K562 (cell line): Measurements from ENCODE around the gene BRPF1. TPM values are rescaled to one million over a fixed set of nuclear protein-coding genes. Genes with fewer than 3 reads are reported as not detected.

Experiments
- BHLHE40 ChIP-seq: IDR thresholded peaks from 2 replicates; pipeline ENCODE4 v1.6.1; 2011; ENCODE audit warnings: low read length, improper control_type of control experiment
- CBX3 ChIP-seq, 2 experiments: IDR thresholded peaks; 1 replicate in 1 of 2; 2 replicates in 1 of 2; pipeline ENCODE4 v1.6.1; 2012; ENCODE audit warnings: inconsistent platforms in 2 of 2, low read length in 2 of 2, borderline replicate concordance in 1 of 2, control low read depth in 1 of 2
- COPS2 ChIP-seq: fragments of 450-650 bp; conservative IDR thresholded peaks from 2 replicates; pipeline ENCODE4 v1.6.1; 2016; ENCODE audit warnings: mild to moderate bottlenecking, moderate library complexity
- EZH2 ChIP-seq: IDR thresholded peaks from 2 replicates; pipeline ENCODE4 v1.6.1; 2012; ENCODE audit warnings: low read depth, mild to moderate bottlenecking, inconsistent platforms, low read length, borderline replicate concordance
- KAT7 ChIP-seq: sonication (generic); formaldehyde crosslinking; IDR thresholded peaks from 2 replicates; pipeline ENCODE4 v1.8.0; 2022; ENCODE audit warnings: missing genetic modification reagents, mild to moderate bottlenecking, borderline replicate concordance
- NELFE ChIP-seq: IDR thresholded peaks from 2 replicates; pipeline ENCODE4 v1.6.1; 2011; ENCODE audit warnings: mild to moderate bottlenecking; ENCODE audit not compliant: insufficient read depth, insufficient read length
- NFE2 ChIP-seq: IDR thresholded peaks from 2 replicates; pipeline ENCODE4 v1.6.1; 2014; ENCODE audit warnings: antibody characterized with exemption, low read depth
- PHTF2 ChIP-seq: fragments of 250-450 bp; sonication (Bioruptor Pico); IDR thresholded peaks from 2 replicates; pipeline ENCODE4 v1.5.0; 2021; ENCODE audit warnings: mild to moderate bottlenecking
- RBM15 ChIP-seq: fragments of 200-400 bp; formaldehyde crosslinking; IDR thresholded peaks from 2 replicates; pipeline ENCODE4 v1.6.1; 2018; ENCODE audit warnings: mild to moderate bottlenecking, low read length, moderate library complexity; ENCODE audit not compliant: insufficient read depth
- RBM34 ChIP-seq: fragments of 200-400 bp; formaldehyde crosslinking; IDR thresholded peaks from 2 replicates; pipeline ENCODE4 v1.6.1; 2018; ENCODE audit warnings: low read length, borderline replicate concordance; ENCODE audit not compliant: insufficient read depth
- SMAD4 ChIP-seq: fragments of 250-450 bp; sonication (Bioruptor Pico); conservative IDR thresholded peaks from 2 replicates; pipeline ENCODE4 v1.8.0; 2021; ENCODE audit warnings: inconsistent platforms, mild to moderate bottlenecking, moderate library complexity
- SUPT5H ChIP-seq: fragments of 450-650 bp; IDR thresholded peaks from 2 replicates; pipeline ENCODE4 v1.6.1; 2016
- TBL1XR1 ChIP-seq, 2 experiments: IDR thresholded peaks; 2 replicates each; pipeline ENCODE4 v1.6.1; 2012; ENCODE audit warnings: improper control_type of control experiment in 2 of 2, low read length in 2 of 2, mild to moderate bottlenecking in 1 of 2
- TEAD2 ChIP-seq: fragments of 450-650 bp; IDR thresholded peaks from 2 replicates; pipeline ENCODE4 v1.6.1; 2016; ENCODE audit warnings: missing genetic modification characterization, control low read depth, missing compliant biosample characterization
- ZNF133 ChIP-seq: fragments of 250-450 bp; sonication (Bioruptor Pico); IDR thresholded peaks from 2 replicates; pipeline ENCODE4 v1.4.0; 2020; ENCODE audit warnings: mild to moderate bottlenecking
- ZNF143 ChIP-seq: sonication (generic); formaldehyde crosslinking; IDR thresholded peaks from 2 replicates; pipeline ENCODE4 v1.9.0; 2022; ENCODE audit warnings: mild to moderate bottlenecking, missing genetic modification reagents
- ZNF639 ChIP-seq, 2 experiments: fragments of 200-800 bp in 1 of 2; sonication (Bioruptor generic) in 1 of 2; sonication (generic) in 1 of 2; formaldehyde crosslinking in 1 of 2; IDR thresholded peaks in 1 of 2; conservative IDR thresholded peaks in 1 of 2; 2 replicates each; pipeline versions ENCODE4 v1.5.0 to v1.6.1; 2016 to 2020; ENCODE audit warnings: missing compliant biosample characterization in 1 of 2, missing genetic modification characterization in 1 of 2, missing genetic modification reagents in 1 of 2
- ZNF778 ChIP-seq: fragments of 450-650 bp; formaldehyde crosslinking; IDR thresholded peaks from 2 replicates; pipeline ENCODE4 v1.4.0; 2020; ENCODE audit warnings: mild to moderate bottlenecking, moderate library complexity
- ZNF830 ChIP-seq: fragments of 250-450 bp; sonication (Bioruptor Pico); IDR thresholded peaks from 2 replicates; pipeline ENCODE4 v1.5.0; 2021; ENCODE audit warnings: mild to moderate bottlenecking
- polyA plus RNA-seq, 8 experiments: library from polyadenylated mRNA; depleted of rRNA in 4 of 8; stranded (reverse) in 5 of 8; unstranded in 3 of 8; fragments of >200 nt; fragmentation: Nextera tagmentation in 2 of 8; fragmentation: Illumina TruSeq in 1 of 8; extraction: Ambion mirVana in 2 of 8; extraction: Trizol in 1 of 8; gene quantifications; 2 replicates each; pipeline versions ENCODE4 v1.2.1 to v1.2.3, GENCODE V29; 2011 to 2014; ENCODE audit warnings: inconsistent platforms in 1 of 8, missing spikeins in 1 of 8
- total RNA-seq, 7 experiments: library from RNA; depleted of rRNA in 6 of 7; stranded (reverse); fragments of >200 nt in 6 of 7; fragmentation: Illumina TruSeq in 2 of 7; extraction: Trizol in 2 of 7; gene quantifications; 2 replicates each; pipeline versions ENCODE4 v1.2.1 to v1.2.3, GENCODE V29; 2011 to 2021; ENCODE audit warnings: low replicate concordance in 1 of 7
- TF ChIP-seq, protein P1 (sequence below): IDR thresholded peaks from 3 replicates; pipeline ENCODE4 v1.6.1; 2011; ENCODE audit warnings: borderline replicate concordance, mild to moderate bottlenecking; ENCODE audit not compliant: insufficient read length, insufficient read depth
- TF ChIP-seq, protein P2 (sequence below): fragments of 250-450 bp; sonication (Bioruptor Pico); IDR thresholded peaks from 2 replicates; pipeline ENCODE4 v1.8.0; 2022; ENCODE audit warnings: inconsistent platforms

Gene BRPF1
- total and polyA plus RNA-seq, 9 of the 15 experiments (the other 6 are each of a cell fraction or from before 2014, with no cell fraction given), result 1.1 to 40.2 (median 23.5) TPM

- TF ChIP-seq PHTF2, result no peak
- TF ChIP-seq COPS2, result no peak
- TF ChIP-seq RBM15, result no peak
- peak in 1 of 2 experiments; percentile 67; a peak in 1 of 3 replicates for TF ChIP-seq CBX3 (IDR thresholded peaks at IDR 0.05; ENCODE audit: borderline replicate concordance in 1 of 2, low read length in 2 of 2)
- TF ChIP-seq ZNF143 (CRISPR knock-in tag), result no peak
- TF ChIP-seq BHLHE40, result peak; percentile 27
- TF ChIP-seq, protein P1, sequence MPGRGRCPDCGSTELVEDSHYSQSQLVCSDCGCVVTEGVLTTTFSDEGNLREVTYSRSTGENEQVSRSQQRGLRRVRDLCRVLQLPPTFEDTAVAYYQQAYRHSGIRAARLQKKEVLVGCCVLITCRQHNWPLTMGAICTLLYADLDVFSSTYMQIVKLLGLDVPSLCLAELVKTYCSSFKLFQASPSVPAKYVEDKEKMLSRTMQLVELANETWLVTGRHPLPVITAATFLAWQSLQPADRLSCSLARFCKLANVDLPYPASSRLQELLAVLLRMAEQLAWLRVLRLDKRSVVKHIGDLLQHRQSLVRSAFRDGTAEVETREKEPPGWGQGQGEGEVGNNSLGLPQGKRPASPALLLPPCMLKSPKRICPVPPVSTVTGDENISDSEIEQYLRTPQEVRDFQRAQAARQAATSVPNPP, result no peak
- peak in 1 of 2 experiments; percentile 78; a peak in 1 of 4 replicates for TF ChIP-seq ZNF639 (CRISPR knock-in tag; conservative IDR thresholded peaks at IDR 0.05 in 1 of 2, IDR thresholded peaks at IDR 0.05 in 1 of 2)
- TF ChIP-seq, protein P2, sequence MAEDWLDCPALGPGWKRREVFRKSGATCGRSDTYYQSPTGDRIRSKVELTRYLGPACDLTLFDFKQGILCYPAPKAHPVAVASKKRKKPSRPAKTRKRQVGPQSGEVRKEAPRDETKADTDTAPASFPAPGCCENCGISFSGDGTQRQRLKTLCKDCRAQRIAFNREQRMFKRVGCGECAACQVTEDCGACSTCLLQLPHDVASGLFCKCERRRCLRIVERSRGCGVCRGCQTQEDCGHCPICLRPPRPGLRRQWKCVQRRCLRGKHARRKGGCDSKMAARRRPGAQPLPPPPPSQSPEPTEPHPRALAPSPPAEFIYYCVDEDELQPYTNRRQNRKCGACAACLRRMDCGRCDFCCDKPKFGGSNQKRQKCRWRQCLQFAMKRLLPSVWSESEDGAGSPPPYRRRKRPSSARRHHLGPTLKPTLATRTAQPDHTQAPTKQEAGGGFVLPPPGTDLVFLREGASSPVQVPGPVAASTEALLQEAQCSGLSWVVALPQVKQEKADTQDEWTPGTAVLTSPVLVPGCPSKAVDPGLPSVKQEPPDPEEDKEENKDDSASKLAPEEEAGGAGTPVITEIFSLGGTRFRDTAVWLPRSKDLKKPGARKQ, result no peak
- peak; percentile 77; the same call in 1 of the 2 replicates for TF ChIP-seq KAT7 (CRISPR knock-in tag)
- peak; percentile 82 for TF ChIP-seq SUPT5H
- TF ChIP-seq ZNF778 (CRISPR knock-in tag), result no peak
- no peak for TF ChIP-seq ZNF830 (CRISPR knock-in tag)
- TF ChIP-seq NELFE, result no peak
- 0 out of 2 replicates have a peak, but pooled peaks have one; percentile 63 for TF ChIP-seq SMAD4 (CRISPR knock-in tag)
- TF ChIP-seq ZNF133 (CRISPR knock-in tag), result no peak
- no peak for TF ChIP-seq EZH2
- TF ChIP-seq TBL1XR1 (IDR thresholded peaks at IDR 0.05; ENCODE audit: low read length in 2 of 2), result no peak
- no peak for TF ChIP-seq NFE2
- TF ChIP-seq TEAD2 (tag), result no peak
- TF ChIP-seq RBM34, result no peak
These were observed 18.4 kb downstream of the BRPF1 start, which contains the start of gene OGG1 (continued) for GRCh38 chr3:9749645-9750555.
